ENCODE results near the gene CSPG5.

Gene CSPG5, protein sequence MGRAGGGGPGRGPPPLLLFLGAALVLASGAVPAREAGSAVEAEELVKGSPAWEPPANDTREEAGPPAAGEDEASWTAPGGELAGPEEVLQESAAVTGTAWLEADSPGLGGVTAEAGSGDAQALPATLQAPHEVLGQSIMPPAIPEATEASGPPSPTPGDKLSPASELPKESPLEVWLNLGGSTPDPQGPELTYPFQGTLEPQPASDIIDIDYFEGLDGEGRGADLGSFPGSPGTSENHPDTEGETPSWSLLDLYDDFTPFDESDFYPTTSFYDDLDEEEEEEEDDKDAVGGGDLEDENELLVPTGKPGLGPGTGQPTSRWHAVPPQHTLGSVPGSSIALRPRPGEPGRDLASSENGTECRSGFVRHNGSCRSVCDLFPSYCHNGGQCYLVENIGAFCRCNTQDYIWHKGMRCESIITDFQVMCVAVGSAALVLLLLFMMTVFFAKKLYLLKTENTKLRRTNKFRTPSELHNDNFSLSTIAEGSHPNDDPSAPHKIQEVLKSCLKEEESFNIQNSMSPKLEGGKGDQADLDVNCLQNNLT

DNA sequence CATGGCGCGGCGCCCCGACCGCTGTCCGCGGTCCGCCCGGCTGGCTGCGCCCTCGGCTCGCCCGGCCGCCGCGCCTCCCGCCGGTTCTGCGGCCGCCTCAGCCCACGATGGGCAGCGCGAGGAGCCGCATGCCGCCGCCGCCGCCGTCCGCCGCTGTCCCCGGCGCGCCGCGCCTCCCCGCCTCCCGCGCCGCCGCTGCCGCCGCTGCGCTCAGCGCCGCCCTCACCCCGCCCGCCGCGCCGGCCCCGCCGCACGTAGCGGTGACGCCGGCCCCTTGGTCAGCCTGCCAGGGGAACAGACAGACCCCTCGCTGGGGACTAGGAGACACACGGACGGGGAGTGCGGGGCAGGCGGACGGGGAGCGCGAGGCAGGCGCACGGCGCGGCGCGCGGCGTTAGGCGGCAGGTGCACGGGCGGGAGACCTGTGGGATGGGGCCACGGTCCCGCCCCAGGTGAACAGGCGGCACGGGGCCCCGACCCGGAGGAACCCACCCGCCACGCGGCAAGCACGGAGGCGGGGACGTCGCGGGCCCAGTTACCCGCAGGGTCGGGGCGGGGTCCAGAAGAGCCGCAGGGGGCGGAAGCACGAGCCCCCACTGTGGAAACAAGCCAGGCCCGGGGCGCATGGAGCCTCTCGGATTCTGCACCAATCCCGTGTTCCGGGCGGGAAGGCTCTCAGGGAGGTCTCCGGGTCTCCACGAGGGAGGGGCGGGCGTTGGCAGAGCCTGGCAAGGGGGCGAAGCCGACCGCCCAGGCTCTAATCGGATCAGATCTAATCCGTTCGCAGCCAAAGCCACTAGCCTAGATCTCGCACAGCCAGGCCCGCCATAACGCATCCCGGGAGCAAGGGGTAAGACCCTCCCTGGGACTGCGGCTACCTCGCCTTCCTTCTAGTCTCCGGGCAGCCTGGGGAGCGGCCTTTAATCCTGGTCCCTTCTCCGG, at the start of gene CSPG5:
Gene CSPG5 (minus strand): TSS at position 175 of the 942 bp plus-strand sequence. CDS start 172 bp downstream, at position 3.
- no peak within 1 kb of the TSS for H3K27ac Mint-ChIP-seq
- H3K36me3 Mint-ChIP-seq: no peaks in the 10 kb centered on the region
- DNase-seq (ENCODE audit: low spot score in 2 of 2) (peak; percentile 18 to 44), ATAC-seq (ENCODE audit: low read depth) (peak; percentile 63)
- peaks cover 2% of the 10 kb centered on the region for H3K4me1 Mint-ChIP-seq
- H3K27me3 Mint-ChIP-seq: peaks cover 14% of the 10 kb centered on the region
- H3K9me3 Mint-ChIP-seq: no peaks in the 10 kb centered on the region
- peak within 1 kb of the TSS; percentile 72 for H3K4me3 Mint-ChIP-seq

DNA sequence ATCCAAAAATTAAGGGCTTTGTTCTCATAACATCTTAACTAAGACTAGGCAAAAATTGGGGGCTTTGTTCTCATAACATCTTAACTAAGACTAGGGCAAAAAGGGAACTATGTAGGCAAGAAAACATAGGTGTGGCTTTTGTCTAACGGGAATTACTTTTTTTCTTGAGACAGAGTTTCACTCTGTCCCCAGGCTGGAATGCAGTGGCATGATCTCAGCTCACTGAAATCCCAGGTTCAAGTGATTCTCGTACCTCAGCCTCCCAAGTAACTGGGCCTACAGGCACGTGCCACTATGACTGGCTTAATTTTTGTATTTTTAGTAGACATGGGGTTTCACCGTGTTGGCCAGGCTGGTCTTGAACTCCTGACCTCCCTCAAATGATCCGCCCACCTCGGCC, 49.8 kb upstream of the CSPG5 start:
- Mint-ChIP-seq H3K27ac (peak overlapping the region; percentile 48), H3K9me3 (no peaks in the 10 kb centered on the region), H3K36me3 (peaks cover 36% of the 10 kb centered on the region), H3K4me3 (no peak overlapping the region), H3K27me3 (no peaks in the 10 kb centered on the region), H3K4me1 (peaks cover 2% of the 10 kb centered on the region)
- DNase-seq (ENCODE audit: low spot score in 2 of 2) (no peak), ATAC-seq (ENCODE audit: low read depth) (no peak)

DNA sequence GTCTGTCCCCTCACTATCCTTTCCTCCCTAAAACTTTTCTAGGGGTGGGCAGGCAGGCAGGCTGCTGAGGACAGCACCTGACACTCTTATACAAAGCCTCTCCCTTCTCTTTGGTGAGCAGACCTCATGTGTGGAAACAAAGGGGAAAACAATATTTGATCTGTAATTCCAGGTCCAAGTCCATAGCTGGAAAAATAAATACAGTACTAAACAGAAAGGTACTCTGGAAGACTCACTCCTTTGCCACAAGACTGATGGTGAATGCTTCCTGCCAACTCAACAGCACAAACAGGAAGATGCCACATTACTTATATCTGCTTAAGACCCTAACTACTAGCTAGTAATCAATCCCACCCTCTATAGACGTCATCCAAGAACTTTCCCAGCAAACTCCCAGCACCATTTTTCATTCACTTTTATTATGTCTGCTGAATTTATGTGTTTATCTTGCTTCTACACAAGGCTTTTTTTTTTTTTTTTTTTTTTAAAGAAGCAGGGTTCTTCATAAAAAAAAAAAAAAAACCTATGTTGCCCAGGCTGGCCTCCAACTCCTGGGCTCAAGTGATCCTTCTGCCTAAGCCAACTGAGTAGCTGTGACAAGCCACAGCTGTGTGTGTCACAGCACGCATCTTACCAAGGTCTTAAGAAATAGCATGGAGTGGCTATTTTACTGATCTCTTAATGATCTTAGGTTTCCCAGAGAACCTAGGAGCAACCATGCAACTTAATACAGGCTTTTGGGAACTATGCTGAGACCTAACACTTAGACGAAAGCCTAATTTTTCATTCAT, 44.2 kb upstream of the CSPG5 start:
- Mint-ChIP-seq H3K4me1 (peaks cover 6% of the 10 kb centered on the region), H3K4me3 (no peak overlapping the region), H3K36me3 (peaks cover 31% of the 10 kb centered on the region), H3K27ac (peak overlapping the region; percentile 31), H3K9me3 (no peaks in the 10 kb centered on the region), H3K27me3 (no peaks in the 10 kb centered on the region)
- ATAC-seq (ENCODE audit: low read depth): no peak
- DNase-seq (ENCODE audit: low spot score in 2 of 2): no peak

DNA sequence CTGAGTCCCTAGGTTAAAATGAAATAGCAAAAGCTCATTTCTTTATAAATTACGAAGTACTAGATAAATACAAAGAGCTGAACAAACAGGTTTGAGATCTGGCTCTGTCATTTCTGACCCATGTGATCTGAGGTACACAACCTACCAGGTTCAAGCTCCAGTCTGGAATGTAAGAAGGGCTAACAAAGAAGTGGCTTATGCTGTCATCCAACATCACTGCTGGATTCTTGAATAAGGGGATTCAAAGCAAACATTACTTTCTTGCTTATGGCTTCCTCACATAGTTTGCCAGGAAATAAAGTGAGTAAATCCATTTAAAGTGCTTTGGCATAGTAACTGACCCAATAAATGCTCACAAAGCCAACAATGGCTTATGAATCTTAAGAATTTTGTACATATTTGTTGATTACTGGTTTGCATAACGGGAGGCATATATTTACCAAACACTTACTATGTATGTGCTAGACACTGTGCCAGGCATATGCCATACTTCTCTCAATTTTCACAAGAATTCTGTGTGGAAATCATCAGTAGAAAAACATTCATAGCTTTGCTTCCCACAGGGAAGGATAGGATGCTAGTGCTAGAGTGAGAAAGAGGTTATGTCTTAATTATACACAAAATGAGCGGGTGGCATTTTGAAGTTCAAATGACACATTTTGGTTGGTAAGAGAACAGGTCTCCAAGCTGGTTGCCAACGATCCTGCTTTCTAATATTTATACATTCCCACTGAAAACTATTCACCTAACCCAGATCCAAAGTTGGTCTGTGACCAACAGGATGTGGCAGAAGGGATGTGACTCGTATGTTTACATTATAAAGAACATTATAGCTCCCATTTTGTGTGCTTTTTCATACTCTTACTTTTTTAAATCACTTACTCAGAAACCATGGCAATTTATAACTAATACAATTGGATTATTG, 38.7 kb upstream of the CSPG5 start:
- ATAC-seq (ENCODE audit: low read depth) (no peak), DNase-seq (ENCODE audit: low spot score in 2 of 2) (no peak)
- Mint-ChIP-seq H3K4me3 (no peak overlapping the region), H3K27me3 (no peaks in the 10 kb centered on the region), H3K36me3 (peaks cover 32% of the 10 kb centered on the region), H3K27ac (no peak overlapping the region), H3K4me1 (peaks cover 6% of the 10 kb centered on the region), H3K9me3 (no peaks in the 10 kb centered on the region)

DNA sequence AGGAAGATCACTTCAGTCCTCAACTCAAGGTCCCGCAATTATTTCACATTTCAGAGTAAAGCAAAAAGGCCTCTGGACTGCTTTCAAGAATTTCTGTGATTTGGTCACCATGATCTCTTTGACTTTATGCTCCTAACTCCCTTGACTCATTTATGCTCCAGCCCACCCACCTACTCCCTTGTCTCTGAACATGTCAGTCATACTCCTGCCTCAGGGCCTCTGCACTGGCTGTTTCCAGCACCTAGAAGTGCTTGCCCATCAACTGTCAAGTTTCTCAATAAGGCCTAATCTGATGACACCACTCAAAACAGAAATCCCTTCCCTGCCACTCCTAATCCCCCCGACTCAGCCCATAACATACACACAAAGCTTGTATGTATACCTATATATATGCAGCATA, 36.1 kb upstream of the CSPG5 start:
- no peaks in the 10 kb centered on the region for H3K27me3 Mint-ChIP-seq
- H3K4me1 Mint-ChIP-seq: peaks cover 6% of the 10 kb centered on the region
- H3K36me3 Mint-ChIP-seq: peaks cover 39% of the 10 kb centered on the region
- no peak overlapping the region for H3K27ac Mint-ChIP-seq
- H3K4me3 Mint-ChIP-seq: no peak overlapping the region
- H3K9me3 Mint-ChIP-seq: no peaks in the 10 kb centered on the region
- no peak for ATAC-seq (ENCODE audit: low read depth)
- no peak for DNase-seq (ENCODE audit: low spot score in 2 of 2)

DNA sequence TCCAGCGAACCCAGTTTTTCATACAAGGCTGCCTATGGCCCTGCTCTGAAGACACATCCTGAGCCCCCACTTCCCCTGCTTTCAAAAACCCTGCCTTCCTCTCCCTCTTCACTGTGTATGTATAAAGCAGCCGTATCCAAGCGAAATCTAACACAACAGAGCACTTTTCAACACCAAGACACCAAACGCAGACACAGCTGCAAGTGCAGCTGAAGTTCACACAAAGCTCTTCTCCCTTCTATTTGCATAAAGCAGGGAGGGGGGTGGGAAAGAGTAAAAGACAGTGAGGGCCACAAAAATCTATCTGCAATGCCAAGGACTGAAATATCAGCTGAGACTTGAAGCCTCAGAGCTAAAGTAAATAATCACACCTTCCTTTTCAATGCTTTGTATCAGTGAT, 35.1 kb upstream of the CSPG5 start:
- Mint-ChIP-seq H3K4me1 (no peaks in the 10 kb centered on the region), H3K36me3 (peaks cover 37% of the 10 kb centered on the region), H3K9me3 (no peaks in the 10 kb centered on the region), H3K27me3 (no peaks in the 10 kb centered on the region), H3K4me3 (no peak overlapping the region), H3K27ac (no peak overlapping the region)
- DNase-seq (ENCODE audit: low spot score in 2 of 2) (no peak), ATAC-seq (ENCODE audit: low read depth) (peak; percentile 84)

DNA sequence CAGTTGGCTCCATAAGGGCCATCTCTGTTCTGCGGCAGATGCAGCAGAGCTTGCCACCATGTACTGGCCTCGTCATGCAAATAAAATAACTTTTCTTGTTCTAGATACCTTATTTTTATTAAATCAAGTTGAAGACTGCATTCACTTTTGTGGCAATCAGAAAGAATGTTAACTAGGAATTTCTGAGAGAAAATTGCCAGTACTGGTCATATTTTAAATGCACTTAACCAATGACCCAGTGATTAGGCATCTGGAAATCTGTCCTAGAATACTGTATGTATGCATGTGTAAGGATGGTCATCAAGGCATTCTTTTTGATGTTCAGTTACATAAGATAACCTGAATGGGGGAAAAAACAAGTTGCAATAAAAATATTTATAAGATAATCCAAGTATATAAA, 34.2 kb upstream of the CSPG5 start:
- ATAC-seq (ENCODE audit: low read depth): no peak
- H3K4me1 Mint-ChIP-seq: no peaks in the 10 kb centered on the region
- no peaks in the 10 kb centered on the region for H3K27me3 Mint-ChIP-seq
- no peak overlapping the region for H3K4me3 Mint-ChIP-seq
- H3K9me3 Mint-ChIP-seq: no peaks in the 10 kb centered on the region
- no peak overlapping the region for H3K27ac Mint-ChIP-seq
- DNase-seq (ENCODE audit: low spot score in 2 of 2): no peak
- peaks cover 38% of the 10 kb centered on the region for H3K36me3 Mint-ChIP-seq

DNA sequence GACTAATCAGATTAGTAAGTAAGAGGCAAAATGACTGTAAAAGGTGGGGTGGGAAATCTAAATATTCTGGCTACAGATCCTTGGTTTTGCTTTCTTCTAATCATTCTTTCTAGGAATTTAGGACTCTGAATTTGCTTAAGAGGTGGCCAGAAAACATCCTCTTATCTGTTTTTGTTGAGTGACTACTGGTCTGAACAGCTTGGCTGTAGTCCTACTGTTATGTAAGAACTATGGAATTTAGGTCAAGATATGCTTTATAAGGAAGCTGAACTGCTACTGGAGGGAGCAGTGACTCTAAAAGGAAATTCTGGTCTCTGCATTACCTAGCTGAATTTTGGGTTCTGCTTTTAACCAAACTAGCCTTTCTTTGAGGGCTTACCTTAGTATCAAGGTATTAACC, 33.5 kb upstream of the CSPG5 start:
- ATAC-seq (ENCODE audit: low read depth) (no peak), DNase-seq (ENCODE audit: low spot score in 2 of 2) (no peak)
- H3K27me3 Mint-ChIP-seq: no peaks in the 10 kb centered on the region
- no peaks in the 10 kb centered on the region for H3K4me1 Mint-ChIP-seq
- no peak overlapping the region for H3K4me3 Mint-ChIP-seq
- H3K36me3 Mint-ChIP-seq: peaks cover 34% of the 10 kb centered on the region
- no peaks in the 10 kb centered on the region for H3K9me3 Mint-ChIP-seq
- H3K27ac Mint-ChIP-seq: peak overlapping the region; percentile 42

DNA sequence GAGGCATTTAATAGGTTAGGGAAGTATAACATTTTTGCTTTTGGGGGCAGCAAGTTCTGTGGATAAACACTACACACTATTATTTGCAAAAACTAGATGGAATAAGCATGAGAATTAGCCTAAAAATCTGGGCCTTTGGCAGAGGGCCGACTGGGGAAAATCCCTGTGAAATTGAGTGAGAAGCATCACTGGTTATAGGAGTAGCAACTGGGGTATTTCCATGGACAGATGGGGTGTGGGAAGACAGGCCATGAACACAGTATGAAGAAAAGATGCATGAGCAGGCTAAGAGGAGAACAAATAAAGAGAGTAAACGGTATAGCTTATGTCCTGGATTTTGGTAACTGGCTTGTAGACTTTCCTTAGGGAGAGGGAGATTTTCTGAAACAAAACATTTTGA, 32.9 kb upstream of the CSPG5 start:
- ATAC-seq (ENCODE audit: low read depth) (no peak), DNase-seq (ENCODE audit: low spot score in 2 of 2) (no peak)
- Mint-ChIP-seq H3K9me3 (no peaks in the 10 kb centered on the region), H3K36me3 (peaks cover 32% of the 10 kb centered on the region), H3K4me3 (no peak overlapping the region), H3K4me1 (no peaks in the 10 kb centered on the region), H3K27me3 (no peaks in the 10 kb centered on the region), H3K27ac (peak overlapping the region; percentile 42)

DNA sequence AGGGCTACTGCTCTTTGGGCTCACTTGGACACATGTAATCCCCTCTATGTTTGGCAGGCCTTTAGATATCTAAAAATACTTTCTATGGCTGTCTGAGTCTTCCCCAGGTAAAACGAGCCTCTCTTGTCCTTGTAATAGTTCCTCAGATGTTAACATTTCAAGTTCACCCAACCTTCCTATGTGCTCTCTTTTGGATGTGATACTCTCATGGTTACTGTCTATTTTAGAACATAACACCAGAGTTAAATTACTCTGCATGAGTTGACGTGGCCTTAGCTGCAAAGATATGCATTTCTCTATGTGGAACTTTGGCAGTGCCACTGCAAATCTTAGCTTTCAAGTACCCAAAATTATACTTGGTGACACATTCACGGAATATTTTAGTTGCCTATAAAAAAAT, 31.9 kb upstream of the CSPG5 start:
- H3K27me3 Mint-ChIP-seq: no peaks in the 10 kb centered on the region
- H3K4me3 Mint-ChIP-seq: no peak overlapping the region
- DNase-seq (ENCODE audit: low spot score in 2 of 2) (no peak), ATAC-seq (ENCODE audit: low read depth) (no peak)
- no peaks in the 10 kb centered on the region for H3K4me1 Mint-ChIP-seq
- no peaks in the 10 kb centered on the region for H3K9me3 Mint-ChIP-seq
- H3K27ac Mint-ChIP-seq: no peak overlapping the region
- peaks cover 35% of the 10 kb centered on the region for H3K36me3 Mint-ChIP-seq

DNA sequence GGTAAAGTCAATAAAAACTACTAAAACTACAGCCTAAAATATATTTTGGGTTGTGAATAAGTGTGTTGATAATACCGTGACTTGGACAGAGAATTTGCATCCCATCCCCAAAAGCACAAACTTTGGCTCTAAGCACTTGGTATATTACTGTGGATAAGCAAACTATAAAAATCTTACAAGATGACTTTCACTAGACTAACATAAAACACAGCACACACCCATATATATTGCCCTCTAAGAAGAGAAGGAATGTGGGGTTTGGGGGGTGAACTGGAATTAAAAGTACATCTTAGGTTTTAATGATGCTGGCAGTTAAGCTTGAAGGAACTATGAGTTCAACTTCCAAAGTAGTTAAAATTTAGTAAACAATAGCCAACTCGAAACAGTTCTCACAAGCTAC, 28.7 kb upstream of the CSPG5 start:
- no peak for DNase-seq (ENCODE audit: low spot score in 2 of 2)
- H3K4me1 Mint-ChIP-seq: no peaks in the 10 kb centered on the region
- no peaks in the 10 kb centered on the region for H3K9me3 Mint-ChIP-seq
- H3K27me3 Mint-ChIP-seq: no peaks in the 10 kb centered on the region
- no peak overlapping the region for H3K4me3 Mint-ChIP-seq
- H3K27ac Mint-ChIP-seq: no peak overlapping the region
- ATAC-seq (ENCODE audit: low read depth): no peak
- H3K36me3 Mint-ChIP-seq: peaks cover 46% of the 10 kb centered on the region

DNA sequence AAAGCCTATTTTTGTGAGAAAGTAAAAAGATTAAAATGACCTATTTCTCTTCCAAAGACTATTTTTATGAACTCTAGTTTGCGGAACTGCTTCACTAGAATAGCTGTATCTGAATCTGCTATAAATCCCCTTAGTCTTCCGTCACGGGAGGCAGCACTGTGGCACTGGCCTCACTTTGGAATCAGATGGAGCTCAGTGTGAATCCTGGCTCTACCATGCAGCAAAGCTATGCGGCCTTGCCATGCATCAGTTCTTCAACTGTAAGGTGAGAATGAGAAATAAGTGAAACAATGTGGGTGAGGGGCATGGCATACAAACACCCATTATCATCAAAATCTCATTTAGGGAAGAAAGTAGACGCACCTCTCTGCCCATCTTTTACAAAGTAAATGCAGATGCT, 27.5 kb upstream of the CSPG5 start:
- Mint-ChIP-seq H3K4me1 (no peaks in the 10 kb centered on the region), H3K36me3 (peaks cover 42% of the 10 kb centered on the region)

DNA sequence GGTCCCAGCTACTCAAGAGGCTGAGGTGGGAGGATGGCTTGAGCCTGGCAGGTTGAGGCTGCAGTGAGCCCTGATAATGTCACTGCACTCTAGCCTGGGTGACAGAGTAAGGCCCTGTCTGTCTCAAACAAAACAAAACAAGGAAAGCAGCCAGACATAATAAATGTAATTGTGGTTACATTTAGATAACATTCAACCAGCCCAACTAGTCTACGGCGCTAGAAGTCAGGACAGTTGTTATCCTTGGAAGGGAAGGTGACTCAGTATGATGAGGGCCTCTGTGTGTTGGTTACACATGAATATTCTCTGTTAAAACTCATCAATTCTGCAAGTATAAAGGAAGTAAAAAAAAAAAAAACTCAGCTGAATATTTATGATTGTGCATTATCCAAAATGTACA, 27.0 kb upstream of the CSPG5 start:
- H3K9me3 Mint-ChIP-seq: no peaks in the 10 kb centered on the region
- ATAC-seq (ENCODE audit: low read depth): no peak
- no peaks in the 10 kb centered on the region for H3K27me3 Mint-ChIP-seq
- no peak for DNase-seq (ENCODE audit: low spot score in 2 of 2)
- H3K4me1 Mint-ChIP-seq: no peaks in the 10 kb centered on the region
- H3K4me3 Mint-ChIP-seq: no peak overlapping the region
- H3K36me3 Mint-ChIP-seq: peaks cover 42% of the 10 kb centered on the region
- H3K27ac Mint-ChIP-seq: no peak overlapping the region

More for the DNA sequence above, 27.5 kb upstream of the CSPG5 start:
- DNase-seq (ENCODE audit: low spot score in 2 of 2) (no peak), ATAC-seq (ENCODE audit: low read depth) (no peak)
- no peak overlapping the region for H3K4me3 Mint-ChIP-seq
- no peaks in the 10 kb centered on the region for H3K9me3 Mint-ChIP-seq
- H3K27me3 Mint-ChIP-seq: no peaks in the 10 kb centered on the region
- H3K27ac Mint-ChIP-seq: no peak overlapping the region

Data from memory B cell (primary cell).